ENCODE data around the gene DHRS2. TPM values are rescaled to one million over a fixed set of nuclear protein-coding genes. Genes with fewer than 3 reads are reported as not detected.
A peak's percentile ranks its signal among the peaks of the same experiment; 100 is the strongest.

DHRS2 gene
- total and polyA plus RNA-seq, 2 of the 13 experiments (the other 11 are each of a cell fraction or from before 2014, with no cell fraction given) = 1,621 to 3,021 TPM

GRCh38 chr14:23639048-23639890 is 3.1 kb downstream of the DHRS2 start (continued):
- TF ChIP-seq, protein P1, sequence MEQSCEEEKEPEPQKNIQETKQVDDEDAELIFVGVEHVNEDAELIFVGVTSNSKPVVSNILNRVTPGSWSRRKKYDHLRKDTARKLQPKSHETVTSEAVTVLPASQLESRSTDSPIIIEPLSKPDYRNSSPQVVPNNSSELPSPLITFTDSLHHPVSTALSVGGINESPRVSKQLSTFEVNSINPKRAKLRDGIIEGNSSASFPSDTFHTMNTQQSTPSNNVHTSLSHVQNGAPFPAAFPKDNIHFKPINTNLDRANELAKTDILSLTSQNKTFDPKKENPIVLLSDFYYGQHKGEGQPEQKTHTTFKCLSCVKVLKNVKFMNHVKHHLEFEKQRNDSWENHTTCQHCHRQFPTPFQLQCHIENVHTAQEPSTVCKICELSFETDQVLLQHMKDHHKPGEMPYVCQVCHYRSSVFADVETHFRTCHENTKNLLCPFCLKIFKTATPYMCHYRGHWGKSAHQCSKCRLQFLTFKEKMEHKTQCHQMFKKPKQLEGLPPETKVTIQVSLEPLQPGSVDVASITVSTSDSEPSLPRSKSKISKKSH (CRISPR knock-in tag; IDR thresholded peaks at IDR 0.05; ENCODE audit: borderline replicate concordance) = no peak
- TF ChIP-seq, protein P2, sequence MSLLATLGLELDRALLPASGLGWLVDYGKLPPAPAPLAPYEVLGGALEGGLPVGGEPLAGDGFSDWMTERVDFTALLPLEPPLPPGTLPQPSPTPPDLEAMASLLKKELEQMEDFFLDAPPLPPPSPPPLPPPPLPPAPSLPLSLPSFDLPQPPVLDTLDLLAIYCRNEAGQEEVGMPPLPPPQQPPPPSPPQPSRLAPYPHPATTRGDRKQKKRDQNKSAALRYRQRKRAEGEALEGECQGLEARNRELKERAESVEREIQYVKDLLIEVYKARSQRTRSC (CRISPR knock-in tag; IDR thresholded peaks at IDR 0.05; ENCODE audit: low read depth) = peak; percentile 94
- TF ChIP-seq CENPX (CRISPR knock-in tag; IDR thresholded peaks at IDR 0.05) (no peak), ZNF747 (CRISPR knock-in tag; IDR thresholded peaks at IDR 0.05; ENCODE audit: borderline replicate concordance) (0 out of 2 replicates have a peak, but pooled peaks have one; percentile 73), ZKSCAN5 (CRISPR knock-in tag; IDR thresholded peaks at IDR 0.05) (peak; percentile 89), ZNF598 (CRISPR knock-in tag; IDR thresholded peaks at IDR 0.05; ENCODE audit: borderline replicate concordance) (peak; percentile 100; the same call in 1 of the 2 replicates), NR2F2 (IDR thresholded peaks at IDR 0.05; ENCODE audit: borderline replicate concordance, low read depth) (no peak), ZNF570 (CRISPR knock-in tag; IDR thresholded peaks at IDR 0.05; ENCODE audit: borderline replicate concordance) (no peak; the same call in 1 of the 2 replicates), ZNF441 (CRISPR knock-in tag; IDR thresholded peaks at IDR 0.05; ENCODE audit: borderline replicate concordance) (peak; percentile 96), HHEX (CRISPR knock-in tag; IDR thresholded peaks at IDR 0.05) (no peak), CBX5 (CRISPR knock-in tag; IDR thresholded peaks at IDR 0.05; ENCODE audit: borderline replicate concordance) (peak; percentile 26), EP300 (IDR thresholded peaks at IDR 0.05; ENCODE audit: low read depth in 2 of 2, low read length in 2 of 2) (no peak; a peak in 1 of 4 replicates), EP300 (CRISPR knock-in tag; IDR thresholded peaks at IDR 0.05; ENCODE audit: borderline replicate concordance) (peak; percentile 59), TCF7 (IDR thresholded peaks at IDR 0.05; ENCODE audit: low read depth) (peak; percentile 18; the same call in 1 of the 2 replicates), MATR3 (CRISPR knock-in tag; IDR thresholded peaks at IDR 0.05) (peak; percentile 96), SRF (IDR thresholded peaks at IDR 0.05; ENCODE audit: low read depth, low read length) (no peak), SP140L (CRISPR knock-in tag; IDR thresholded peaks at IDR 0.05; ENCODE audit: borderline replicate concordance) (no peak), IRF1 (CRISPR knock-in tag; IDR thresholded peaks at IDR 0.05; ENCODE audit: low read depth) (peak; percentile 59; the same call in 1 of the 2 replicates), BCL3 (CRISPR knock-in tag; IDR thresholded peaks at IDR 0.05) (peak; percentile 100)
- TF ChIP-seq, protein P3, sequence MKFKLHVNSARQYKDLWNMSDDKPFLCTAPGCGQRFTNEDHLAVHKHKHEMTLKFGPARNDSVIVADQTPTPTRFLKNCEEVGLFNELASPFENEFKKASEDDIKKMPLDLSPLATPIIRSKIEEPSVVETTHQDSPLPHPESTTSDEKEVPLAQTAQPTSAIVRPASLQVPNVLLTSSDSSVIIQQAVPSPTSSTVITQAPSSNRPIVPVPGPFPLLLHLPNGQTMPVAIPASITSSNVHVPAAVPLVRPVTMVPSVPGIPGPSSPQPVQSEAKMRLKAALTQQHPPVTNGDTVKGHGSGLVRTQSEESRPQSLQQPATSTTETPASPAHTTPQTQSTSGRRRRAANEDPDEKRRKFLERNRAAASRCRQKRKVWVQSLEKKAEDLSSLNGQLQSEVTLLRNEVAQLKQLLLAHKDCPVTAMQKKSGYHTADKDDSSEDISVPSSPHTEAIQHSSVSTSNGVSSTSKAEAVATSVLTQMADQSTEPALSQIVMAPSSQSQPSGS (CRISPR knock-in tag; IDR thresholded peaks at IDR 0.05) = peak; percentile 85
- TF ChIP-seq, protein P4, sequence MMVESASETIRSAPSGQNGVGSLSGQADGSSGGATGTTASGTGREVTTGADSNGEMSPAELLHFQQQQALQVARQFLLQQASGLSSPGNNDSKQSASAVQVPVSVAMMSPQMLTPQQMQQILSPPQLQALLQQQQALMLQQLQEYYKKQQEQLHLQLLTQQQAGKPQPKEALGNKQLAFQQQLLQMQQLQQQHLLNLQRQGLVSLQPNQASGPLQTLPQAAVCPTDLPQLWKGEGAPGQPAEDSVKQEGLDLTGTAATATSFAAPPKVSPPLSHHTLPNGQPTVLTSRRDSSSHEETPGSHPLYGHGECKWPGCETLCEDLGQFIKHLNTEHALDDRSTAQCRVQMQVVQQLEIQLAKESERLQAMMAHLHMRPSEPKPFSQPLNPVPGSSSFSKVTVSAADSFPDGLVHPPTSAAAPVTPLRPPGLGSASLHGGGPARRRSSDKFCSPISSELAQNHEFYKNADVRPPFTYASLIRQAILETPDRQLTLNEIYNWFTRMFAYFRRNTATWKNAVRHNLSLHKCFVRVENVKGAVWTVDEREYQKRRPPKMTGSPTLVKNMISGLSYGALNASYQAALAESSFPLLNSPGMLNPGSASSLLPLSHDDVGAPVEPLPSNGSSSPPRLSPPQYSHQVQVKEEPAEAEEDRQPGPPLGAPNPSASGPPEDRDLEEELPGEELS (CRISPR knock-in tag; IDR thresholded peaks at IDR 0.05) = no peak

All from HepG2 (cell line).